Ishikawa (cell line): Measurements from ENCODE around the gene AIMP2.

Experiments
- EP300 ChIP-seq: IDR thresholded peaks from 2 replicates; pipeline ENCODE4 v1.6.1; 2012; ENCODE audit warnings: borderline replicate concordance
- USF1 ChIP-seq: IDR thresholded peaks from 2 replicates; pipeline ENCODE4 v1.6.1; 2012

- TF ChIP-seq EP300 (no peak), USF1 (no peak)
These were observed 62.3 kb downstream of the AIMP2 start for GRCh38 chr7:6071406-6071805.
